Spinal cord (tissue), 10 donors: Measurements from ENCODE around the gene RND1. TPM values are rescaled to one million over a fixed set of nuclear protein-coding genes. Genes with fewer than 3 reads are reported as not detected.
A peak's percentile ranks its signal among the peaks of the same experiment; 100 is the strongest.

ENCODE experiments used
- DNase-seq, 6 donors: peaks; one replicate each; pipeline versions ENCODE4 v3.0.0 to v3.0.0-alpha.2; 2013 to 2015; ENCODE audit warnings: low spot score in 6 of 6, low read depth in 4 of 6
- H3K27ac ChIP-seq: one replicate; pipeline ENCODE4 v1.5.1; 2013; ENCODE audit warnings: low read depth, low read length, control low read depth
- H3K27me3 ChIP-seq: one replicate; pipeline ENCODE4 v1.6.1; 2013; ENCODE audit warnings: low read length; ENCODE audit not compliant: control insufficient read depth, insufficient read depth
- H3K36me3 ChIP-seq: one replicate; pipeline ENCODE4 v1.6.1; 2013; ENCODE audit warnings: low read length; ENCODE audit not compliant: control insufficient read depth, insufficient read depth
- H3K4me1 ChIP-seq: one replicate; pipeline ENCODE4 v1.6.1; 2013; ENCODE audit warnings: low read length; ENCODE audit not compliant: control insufficient read depth, insufficient read depth
- H3K4me3 ChIP-seq: one replicate; pipeline ENCODE4 v1.5.1; 2013; ENCODE audit warnings: low read depth, low read length, control low read depth
- H3K9me3 ChIP-seq: one replicate; pipeline ENCODE4 v1.6.1; 2013; ENCODE audit warnings: low read length; ENCODE audit not compliant: control insufficient read depth, insufficient read depth
- WGBS: methylation state at CpG from one replicate; pipeline ENCODE4 v1.1.5; 2013; ENCODE audit warnings: missing lambda C conversion rate; ENCODE audit not compliant: insufficient coverage; 5-methylcytosine and 5-hydroxymethylcytosine counted together
- polyA plus RNA-seq, 2 donors: library from polyadenylated mRNA; unstranded; fragments of 120-200 nt; gene quantifications; one replicate each; pipeline ENCODE4 v1.2.1, GENCODE V29; 2013; ENCODE audit not compliant: insufficient read length in 2 of 2
- total RNA-seq, 2 donors: library from RNA; depleted of rRNA in 1 of 2; stranded (reverse); fragments of 120-200 nt in 1 of 2; fragments of >200 nt in 1 of 2; gene quantifications; one replicate each; pipeline versions ENCODE4 v1.2.3 to v1.2.4, GENCODE V29; 2013 to 2014
- donor health status: healthy.

RND1 gene
- total and polyA plus RNA-seq, 4 donors: 8.5 to 45.8 (median 28.4) TPM

- peaks cover 52% of the 10 kb centered on the region for H3K36me3 ChIP-seq
- H3K4me1 ChIP-seq: peaks cover 22% of the 10 kb centered on the region
- no peaks in the 10 kb centered on the region for H3K27me3 ChIP-seq
- no peaks in the 10 kb centered on the region for H3K9me3 ChIP-seq
- no peak overlapping the region for H3K27ac ChIP-seq
- WGBS: 88% methylated on average over 10 of the region's 11 CpGs
- no peak overlapping the region for H3K4me3 ChIP-seq
- DNase-seq: no peak
These were observed 42.4 kb downstream of the RND1 start for GRCh38 chr12:48823281-48823680.

- WGBS: 67% methylated on average over 1 of the region's 2 CpGs
- Histone ChIP-seq H3K27ac (no peak overlapping the region), H3K9me3 (no peaks in the 10 kb centered on the region), H3K4me1 (peaks cover 26% of the 10 kb centered on the region), H3K36me3 (peaks cover 46% of the 10 kb centered on the region), H3K27me3 (peaks cover 2% of the 10 kb centered on the region), H3K4me3 (no peak overlapping the region)
- no peak for DNase-seq
These were observed 43.0 kb downstream of the RND1 start for GRCh38 chr12:48822711-48823110.

- peaks cover 40% of the 10 kb centered on the region for H3K36me3 ChIP-seq
- H3K27me3 ChIP-seq: peaks cover 2% of the 10 kb centered on the region
- H3K4me1 ChIP-seq: peaks cover 32% of the 10 kb centered on the region
- no peak for DNase-seq
- WGBS: 85% methylated on average over 2 of the region's 5 CpGs
- no peaks in the 10 kb centered on the region for H3K9me3 ChIP-seq
- no peak overlapping the region for H3K4me3 ChIP-seq
- no peak overlapping the region for H3K27ac ChIP-seq
These were observed 43.5 kb downstream of the RND1 start for GRCh38 chr12:48822139-48822538.

GRCh38 chr12:48819986-48820725, 45.5 kb downstream of the RND1 start:
- Histone ChIP-seq H3K27me3 (peaks cover 2% of the 10 kb centered on the region), H3K27ac (no peak overlapping the region), H3K4me3 (no peak overlapping the region), H3K4me1 (peaks cover 48% of the 10 kb centered on the region), H3K36me3 (peaks cover 21% of the 10 kb centered on the region), H3K9me3 (no peaks in the 10 kb centered on the region)
- peak in 1 of 6 donors; percentile 26 for DNase-seq
- 62% methylated on average over 3 of the region's 5 CpGs for WGBS

GRCh38 chr12:48818831-48819590, 46.7 kb downstream of the RND1 start:
- Histone ChIP-seq H3K9me3 (no peaks in the 10 kb centered on the region), H3K36me3 (peaks cover 10% of the 10 kb centered on the region), H3K4me1 (peaks cover 55% of the 10 kb centered on the region), H3K27ac (no peak overlapping the region), H3K4me3 (peak overlapping the region; percentile 79), H3K27me3 (peaks cover 2% of the 10 kb centered on the region)
- DNase-seq: peak in 2 of 6 donors; percentile 71 to 72
- WGBS: 14% methylated on average over 26 of the region's 37 CpGs

GRCh38 chr12:48817873-48818830, 47.5 kb downstream of the RND1 start, which contains the start of gene CACNB3:
Gene CACNB3, plus strand, starts transcription at chr12:48818496. Its CDS starts 434 bp downstream, at chr12:48818930.
- Histone ChIP-seq H3K27me3 (peaks cover 2% of the 10 kb centered on the region), H3K27ac (no peak within 1 kb of the TSS), H3K9me3 (no peaks in the 10 kb centered on the region), H3K36me3 (peaks cover 3% of the 10 kb centered on the region), H3K4me3 (peak within 1 kb of the TSS; percentile 79), H3K4me1 (peaks cover 63% of the 10 kb centered on the region)
- peak in 4 of 6 donors; percentile 47 to 95 (median 74) for DNase-seq
- WGBS: under 1% methylated on average over 59 of the region's 79 CpGs

- H3K4me1 ChIP-seq: peaks cover 63% of the 10 kb centered on the region
- peak overlapping the region; percentile 78 for H3K4me3 ChIP-seq
- H3K9me3 ChIP-seq: no peaks in the 10 kb centered on the region
- H3K36me3 ChIP-seq: no peaks in the 10 kb centered on the region
- DNase-seq: peak in 2 of 6 donors; percentile 29 to 45
- 44% methylated on average over 3 of the region's 3 CpGs for WGBS
- peak overlapping the region; percentile 61 for H3K27ac ChIP-seq
- peaks cover 2% of the 10 kb centered on the region for H3K27me3 ChIP-seq
These were observed 49.4 kb downstream of the RND1 start for GRCh38 chr12:48816143-48816854.

- Histone ChIP-seq H3K27ac (peak overlapping the region; percentile 97), H3K4me1 (peaks cover 58% of the 10 kb centered on the region), H3K36me3 (no peaks in the 10 kb centered on the region), H3K4me3 (peak overlapping the region; percentile 78), H3K9me3 (no peaks in the 10 kb centered on the region), H3K27me3 (peaks cover 2% of the 10 kb centered on the region)
- DNase-seq: peak in 5 of 6 donors; percentile 59 to 96 (median 71)
- WGBS: 0% methylated on average over 51 of the region's 54 CpGs
These were observed 50.3 kb downstream of the RND1 start for GRCh38 chr12:48815126-48816110.
